ENCODE results near the gene CD69.
A peak's percentile ranks its signal among the peaks of the same experiment; 100 is the strongest.
"Not testable (repeated sequence)": the region's sequence is repeated elsewhere in the genome, so short reads cannot be mapped to it uniquely, and the experiment has no call there.

The CD69 gene

DNA sequence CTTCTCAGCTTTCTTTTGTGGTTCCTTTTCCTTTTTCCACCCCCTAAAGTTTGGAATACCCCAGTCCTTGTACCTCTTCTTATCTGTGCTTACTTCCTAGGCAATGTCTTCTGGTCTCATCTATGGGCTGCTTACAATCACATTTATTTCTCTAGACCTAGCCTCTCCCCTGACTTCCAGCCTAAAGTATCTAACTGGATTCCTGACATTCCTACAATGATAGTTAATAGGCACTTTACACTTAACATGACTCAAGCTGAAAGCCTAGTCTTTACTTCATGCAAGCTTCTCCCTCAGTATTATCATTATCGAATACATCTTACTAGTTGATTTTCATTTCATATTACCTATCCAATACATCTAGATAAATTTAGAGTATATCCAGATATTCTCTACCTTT lies 49.0 kb downstream of the CD69 start:
- in situ Hi-C loops (cut with HindIII; ENCODE audit: low sequenced_read_pairs) = no loop called here

DNA sequence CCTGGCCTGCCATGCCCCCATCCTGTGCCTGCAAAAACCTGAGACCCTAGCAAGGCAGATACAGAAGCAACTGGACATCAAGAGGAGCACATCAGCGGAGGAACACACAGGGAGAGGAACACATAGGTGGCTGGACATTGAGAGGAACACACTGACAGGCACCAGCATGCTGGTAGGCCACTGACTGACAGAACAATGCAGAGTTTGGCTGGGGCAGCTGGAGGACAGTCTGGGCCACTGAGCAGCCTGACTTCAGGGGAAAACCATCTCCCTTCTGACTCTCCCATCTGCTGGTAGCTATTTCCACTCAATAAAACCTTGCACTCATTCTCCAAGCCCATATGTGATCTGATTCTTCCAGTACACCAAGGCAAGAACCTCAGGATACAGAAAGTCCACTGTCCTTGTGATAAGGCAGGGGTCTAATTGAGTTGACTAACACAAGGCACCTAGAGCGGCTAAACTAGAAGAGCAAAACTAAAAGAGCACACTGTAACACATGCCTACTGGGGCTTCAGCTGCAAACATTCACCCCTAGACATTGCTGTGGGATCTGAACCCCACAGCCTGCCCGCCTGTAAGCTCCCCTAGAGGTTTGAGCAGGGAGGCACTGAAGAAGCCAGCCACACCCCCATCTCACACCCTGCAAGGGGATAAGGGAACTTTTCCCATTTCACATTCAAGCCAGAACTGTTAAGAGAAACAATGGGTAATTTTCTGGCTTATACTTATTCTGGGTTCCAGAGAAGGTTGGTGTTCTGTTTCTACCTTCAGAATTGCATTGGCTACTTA lies 49.9 kb downstream of the CD69 start:
- no peak for DNase-seq (ENCODE audit: low read depth, low spot score)
- TF ChIP-seq CTCF (IDR thresholded peaks at IDR 0.05; ENCODE audit: low read depth, low read length) = no peak
- H3K4me3 ChIP-seq (ENCODE audit: low read depth, low read length) = no peak overlapping the region
- in situ Hi-C loops (cut with HindIII; ENCODE audit: low sequenced_read_pairs) = no loop called here

More for the DNA sequence above, 49.0 kb downstream of the CD69 start:
- DNase-seq (ENCODE audit: low read depth, low spot score) = no peak
- H3K4me3 ChIP-seq (ENCODE audit: low read depth, low read length) = no peak overlapping the region
- no peak for TF ChIP-seq CTCF (IDR thresholded peaks at IDR 0.05; ENCODE audit: low read depth, low read length)

DNA sequence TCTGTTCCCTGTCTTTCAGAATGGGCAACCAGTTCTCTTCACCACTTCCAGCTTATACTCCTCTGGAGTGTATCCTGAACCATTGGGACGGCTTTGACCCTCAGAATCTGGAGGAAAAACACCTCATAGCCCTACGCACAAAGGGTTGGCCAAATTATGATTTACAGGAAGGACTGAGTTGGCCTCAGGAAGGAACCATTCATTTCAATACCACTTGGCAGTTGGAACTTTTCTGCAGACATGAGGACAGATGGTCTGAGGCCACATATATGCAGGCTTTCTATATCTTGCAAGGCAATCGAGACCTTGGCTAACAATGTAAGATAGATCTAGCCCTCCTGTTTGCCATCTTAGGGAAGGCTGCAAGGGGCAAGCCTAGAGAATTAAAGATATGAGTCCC lies 51.8 kb downstream of the CD69 start:
- H3K4me3 ChIP-seq (ENCODE audit: low read depth, low read length) = no peak overlapping the region
- in situ Hi-C loops (cut with HindIII; ENCODE audit: low sequenced_read_pairs) = no loop called here
- DNase-seq (ENCODE audit: low read depth, low spot score) = no peak
- no peak for TF ChIP-seq CTCF (IDR thresholded peaks at IDR 0.05; ENCODE audit: low read depth, low read length)

DNA sequence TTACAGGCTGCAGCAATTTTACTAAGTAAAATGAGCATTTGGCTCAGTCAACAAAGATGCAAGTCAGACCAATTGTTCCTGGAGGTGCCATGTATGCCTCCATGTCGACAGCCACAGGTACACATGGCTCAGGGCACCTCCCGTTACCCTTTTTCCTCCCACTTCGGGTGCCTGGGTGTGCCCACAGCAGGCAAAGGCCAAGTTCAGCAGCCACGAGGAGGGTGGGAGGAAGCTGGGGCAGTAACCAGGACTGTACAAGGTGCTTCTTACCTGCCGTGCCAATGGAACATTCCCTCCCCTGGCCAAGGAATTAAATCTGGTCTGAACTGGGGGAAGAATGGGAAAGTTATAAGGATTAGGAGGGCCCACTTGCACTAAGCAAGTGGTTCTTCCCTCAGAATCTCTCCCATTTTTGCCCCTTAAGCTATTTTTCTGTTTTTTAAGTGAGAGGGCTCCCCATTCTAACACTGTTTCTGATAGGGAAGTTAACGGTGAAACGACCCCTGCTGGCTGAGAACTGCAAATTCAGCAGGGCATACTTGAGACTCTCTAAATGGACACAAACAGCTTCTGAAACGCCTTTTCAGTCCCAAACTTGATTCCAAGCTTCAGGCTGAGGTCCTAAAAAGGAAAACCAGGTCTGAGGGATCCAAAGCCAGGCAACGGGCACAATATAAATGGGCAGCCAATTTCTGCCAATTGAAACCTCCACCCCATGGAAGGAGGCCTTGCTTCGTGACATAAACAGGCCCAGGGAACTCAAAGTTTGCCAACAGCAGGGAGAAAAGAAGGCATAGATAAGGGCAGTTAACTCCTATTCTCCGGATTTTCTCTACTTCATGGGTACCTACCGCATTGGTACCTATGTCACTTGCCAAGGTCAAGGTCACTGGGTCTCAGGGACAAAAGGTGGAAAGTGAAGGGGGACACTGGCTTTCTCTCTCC lies 52.6 kb downstream of the CD69 start:
- peak; percentile 65 for DNase-seq (ENCODE audit: low read depth, low spot score)
- no peak overlapping the region for H3K4me3 ChIP-seq (ENCODE audit: low read depth, low read length)
- TF ChIP-seq CTCF (IDR thresholded peaks at IDR 0.05; ENCODE audit: low read depth, low read length) = peak; percentile 92
- in situ Hi-C loops (cut with HindIII; ENCODE audit: low sequenced_read_pairs) = no loop called here

DNA sequence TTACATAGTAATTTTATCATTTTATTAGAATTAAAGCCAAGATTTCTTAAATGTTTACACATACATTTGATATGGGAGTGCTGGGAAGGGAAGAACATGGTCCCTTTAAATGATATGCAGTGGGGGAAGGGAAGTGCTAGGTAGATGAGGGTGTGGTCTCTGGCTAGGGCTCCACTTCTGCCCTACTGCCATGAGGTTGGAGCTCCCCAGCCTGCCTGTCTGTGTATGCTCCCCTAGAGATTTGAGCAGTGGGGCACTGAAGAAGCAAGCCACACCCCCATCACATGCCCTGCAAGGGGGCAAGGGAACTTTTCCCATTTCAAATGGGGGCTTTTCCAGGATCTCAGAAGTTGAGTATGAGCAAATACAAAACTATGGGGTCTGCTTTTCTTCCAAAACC lies 53.3 kb downstream of the CD69 start:
- no peak for TF ChIP-seq CTCF (IDR thresholded peaks at IDR 0.05; ENCODE audit: low read depth, low read length)
- no peak overlapping the region for H3K4me3 ChIP-seq (ENCODE audit: low read depth, low read length)
- DNase-seq (ENCODE audit: low read depth, low spot score) = no peak
- in situ Hi-C loops (cut with HindIII; ENCODE audit: low sequenced_read_pairs) = no loop called here

DNA sequence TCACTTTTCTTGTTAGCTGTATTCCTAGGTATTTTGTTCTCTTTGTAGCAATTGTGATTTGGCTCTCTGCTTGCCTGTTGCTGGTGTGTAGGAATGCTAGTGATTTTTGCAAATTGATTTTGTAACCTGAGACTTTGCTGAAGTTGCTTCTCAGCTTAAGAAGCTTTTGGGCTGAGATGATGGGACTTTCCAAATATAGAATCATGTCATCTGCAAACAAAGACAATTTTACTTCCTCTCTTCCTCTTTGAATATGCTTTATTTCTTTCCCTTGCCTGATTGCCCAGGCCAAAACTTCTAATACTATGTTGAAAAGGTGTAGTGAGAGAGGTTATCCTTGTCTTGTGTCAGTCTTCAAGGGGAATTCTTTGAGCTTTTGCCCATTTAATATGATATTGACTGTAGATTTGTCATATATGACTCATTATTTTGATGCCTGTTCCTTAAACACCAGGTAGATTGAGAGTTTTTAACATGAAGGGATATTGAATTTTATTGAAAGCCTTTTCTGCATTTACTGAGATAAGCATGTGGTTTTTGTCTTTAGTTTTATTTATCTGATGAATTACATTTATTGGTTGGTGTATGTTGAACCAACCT lies 54.5 kb downstream of the CD69 start:
- no peak for TF ChIP-seq CTCF (IDR thresholded peaks at IDR 0.05; ENCODE audit: low read depth, low read length)
- no peak for DNase-seq (ENCODE audit: low read depth, low spot score)
- H3K4me3 ChIP-seq (ENCODE audit: low read depth, low read length) = no peak overlapping the region
- in situ Hi-C loops (cut with HindIII; ENCODE audit: low sequenced_read_pairs) = no loop called here

GRCh38 chr12:9704561-9704960 lies 56.1 kb downstream of the CD69 start:
- in situ Hi-C loops (cut with HindIII; ENCODE audit: low sequenced_read_pairs); H3K4me3 ChIP-seq (ENCODE audit: low read depth, low read length); DNase-seq (ENCODE audit: low read depth, low spot score): not testable (repeated sequence)

Measured in astrocyte of the spinal cord (primary cell).